GM13976 (cell line): ENCODE data around the gene PTPN11.
"Not testable (repeated sequence)": the region's sequence is repeated elsewhere in the genome, so short reads cannot be mapped to it uniquely, and the experiment has no call there.

Source experiments
- DNase-seq: peaks from one replicate; pipeline ENCODE4 v3.0.0; 2012; ENCODE audit warnings: low spot score
- in situ Hi-C: fragments of 300-500 bp; cut with MboI; formaldehyde crosslinking; loops from one replicate; pipeline ENCODE4 v1.12.0; 2022; ENCODE audit warnings: low sequenced_read_pairs, mixed read lengths, inconsistent platforms; ENCODE audit not compliant: unreplicated experiment
- TF ChIP-seq, protein P1 (sequence below): IDR thresholded peaks from 2 replicates; pipeline ENCODE4 v1.5.1; 2012; ENCODE audit warnings: borderline replicate concordance, mild to moderate bottlenecking; ENCODE audit not compliant: insufficient read depth; ENCODE audit errors: extremely low read depth, missing control alignments, control extremely low read depth

Gene PTPN11

DNA sequence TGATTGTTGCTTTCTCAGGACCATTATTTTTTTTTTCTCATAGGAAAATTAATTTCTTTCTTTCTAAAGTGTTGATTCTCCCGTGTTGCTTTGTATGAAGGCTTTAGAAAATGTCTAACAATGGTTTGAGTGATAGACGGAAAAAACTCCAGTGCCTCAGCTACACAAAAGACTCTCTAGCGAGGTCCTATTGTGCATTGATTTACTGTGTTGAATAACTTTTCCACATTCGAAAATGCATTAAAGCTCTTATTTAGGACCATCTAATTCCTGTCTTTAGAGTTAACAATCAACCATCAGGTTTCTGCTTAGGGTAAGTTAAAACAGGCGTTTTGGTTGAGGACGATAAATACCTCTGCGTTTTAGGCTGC lies 99.6 kb downstream of the PTPN11 start:
- in situ Hi-C loops: no loop called here
- no peak for DNase-seq
- TF ChIP-seq, protein P1, sequence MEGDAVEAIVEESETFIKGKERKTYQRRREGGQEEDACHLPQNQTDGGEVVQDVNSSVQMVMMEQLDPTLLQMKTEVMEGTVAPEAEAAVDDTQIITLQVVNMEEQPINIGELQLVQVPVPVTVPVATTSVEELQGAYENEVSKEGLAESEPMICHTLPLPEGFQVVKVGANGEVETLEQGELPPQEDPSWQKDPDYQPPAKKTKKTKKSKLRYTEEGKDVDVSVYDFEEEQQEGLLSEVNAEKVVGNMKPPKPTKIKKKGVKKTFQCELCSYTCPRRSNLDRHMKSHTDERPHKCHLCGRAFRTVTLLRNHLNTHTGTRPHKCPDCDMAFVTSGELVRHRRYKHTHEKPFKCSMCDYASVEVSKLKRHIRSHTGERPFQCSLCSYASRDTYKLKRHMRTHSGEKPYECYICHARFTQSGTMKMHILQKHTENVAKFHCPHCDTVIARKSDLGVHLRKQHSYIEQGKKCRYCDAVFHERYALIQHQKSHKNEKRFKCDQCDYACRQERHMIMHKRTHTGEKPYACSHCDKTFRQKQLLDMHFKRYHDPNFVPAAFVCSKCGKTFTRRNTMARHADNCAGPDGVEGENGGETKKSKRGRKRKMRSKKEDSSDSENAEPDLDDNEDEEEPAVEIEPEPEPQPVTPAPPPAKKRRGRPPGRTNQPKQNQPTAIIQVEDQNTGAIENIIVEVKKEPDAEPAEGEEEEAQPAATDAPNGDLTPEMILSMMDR: no peak

DNA sequence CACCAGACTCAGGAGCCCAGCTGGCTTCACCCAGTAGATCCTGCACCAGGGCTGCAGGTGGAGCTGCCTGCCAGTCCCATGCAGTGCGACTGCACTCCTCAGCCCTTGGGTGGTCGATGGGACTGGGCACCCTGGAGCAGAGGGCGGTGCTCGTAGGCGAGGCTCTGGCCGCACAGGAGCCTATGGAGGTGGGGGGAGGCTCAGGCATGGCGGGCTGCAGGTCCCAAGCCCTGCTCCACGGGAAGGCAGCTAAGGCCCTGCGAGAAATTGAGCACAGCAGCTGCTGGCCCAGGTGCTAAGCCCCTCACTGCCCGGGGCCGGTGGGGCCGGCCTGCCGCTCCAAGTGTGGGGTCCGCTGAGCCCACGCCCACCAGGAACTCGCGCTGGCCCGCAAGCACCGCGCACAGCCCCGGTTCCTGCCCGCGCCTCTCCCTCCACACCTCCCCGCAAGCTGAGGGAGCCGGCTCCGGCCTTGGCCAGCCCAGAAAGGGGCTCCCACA lies 101.1 kb downstream of the PTPN11 start:
- in situ Hi-C loops: not testable (repeated sequence)

DNA sequence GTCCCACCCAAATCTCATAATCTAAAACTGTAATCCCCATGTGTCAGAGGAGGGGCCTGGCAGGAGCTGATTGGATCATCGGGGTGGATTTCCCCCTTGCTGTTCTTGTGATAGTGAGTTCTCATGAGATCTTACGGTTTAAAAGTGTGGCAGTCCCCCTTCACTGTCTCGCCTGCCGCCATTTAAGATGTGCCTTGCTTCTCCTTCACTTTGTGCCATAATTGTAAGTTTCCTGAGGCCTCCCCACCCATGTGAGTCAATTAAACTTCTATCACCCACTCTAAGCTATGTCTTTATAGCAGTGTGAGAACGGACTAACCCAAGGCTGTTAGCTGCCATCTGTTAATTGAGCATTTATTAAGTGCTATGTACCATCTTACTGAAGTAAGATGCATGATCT lies 105.1 kb downstream of the PTPN11 start:
- in situ Hi-C loops: no loop called here
- TF ChIP-seq, protein P1: no peak
- DNase-seq: no peak

More for the DNA sequence above, 101.1 kb downstream of the PTPN11 start:
- DNase-seq: not testable (repeated sequence)

DNA sequence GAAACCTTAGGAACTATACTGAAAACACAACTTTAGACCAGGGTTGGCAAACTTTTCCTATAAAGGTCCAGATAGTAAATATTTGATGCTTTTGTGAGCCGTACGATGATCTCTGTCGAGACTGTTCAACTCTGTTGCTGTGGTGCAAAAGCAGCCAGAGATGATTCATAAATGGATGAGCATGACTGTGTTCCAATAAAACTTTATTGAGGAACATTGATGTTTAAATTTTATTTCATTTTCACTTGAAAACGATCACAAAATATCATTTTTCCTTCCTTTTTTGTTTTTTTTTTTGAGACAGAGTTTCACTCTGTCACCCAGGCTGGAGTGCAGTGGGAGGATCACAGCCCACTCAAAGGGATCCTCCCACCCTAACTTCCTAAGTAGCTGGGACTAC lies 105.5 kb downstream of the PTPN11 start:
- DNase-seq: no peak
- in situ Hi-C loops: no loop called here
- TF ChIP-seq, protein P1: no peak

DNA sequence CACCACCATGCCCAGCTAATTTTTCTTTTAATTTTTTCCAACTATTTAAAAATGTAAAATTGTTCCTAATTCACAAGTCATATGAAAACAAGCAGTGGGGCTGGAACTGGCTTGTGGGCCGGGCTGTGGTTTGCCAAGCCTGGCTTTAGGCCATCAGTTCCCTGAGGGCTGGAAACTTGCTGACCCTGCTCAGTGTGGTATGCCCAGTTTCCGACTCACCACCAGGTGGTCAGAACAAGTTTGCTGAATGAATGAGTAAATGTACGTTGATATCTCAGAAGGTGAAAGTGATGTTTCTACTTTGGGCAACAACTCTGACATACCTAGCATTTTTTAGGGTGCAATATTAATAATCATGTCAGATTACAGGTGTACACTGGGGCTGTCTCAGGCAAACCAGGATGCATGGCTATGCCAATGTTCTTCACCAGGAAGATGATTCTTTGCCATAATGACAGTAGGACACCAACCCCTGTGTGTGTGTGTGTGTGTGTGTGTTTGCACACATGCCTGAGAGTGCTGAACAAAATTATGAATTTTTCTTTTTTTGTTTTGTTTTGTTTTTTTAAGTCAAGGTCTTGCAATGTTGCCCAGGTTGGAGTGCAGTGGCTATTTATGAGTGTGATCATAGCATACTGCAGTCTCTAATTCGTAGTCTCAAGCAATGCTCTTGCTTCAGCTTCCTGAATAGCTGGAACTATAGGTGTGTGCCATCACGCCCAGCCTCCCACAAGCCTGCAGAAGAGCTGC lies 106.1 kb downstream of the PTPN11 start:
- in situ Hi-C loops: no loop called here
- TF ChIP-seq, protein P1: no peak
- DNase-seq: no peak

DNA sequence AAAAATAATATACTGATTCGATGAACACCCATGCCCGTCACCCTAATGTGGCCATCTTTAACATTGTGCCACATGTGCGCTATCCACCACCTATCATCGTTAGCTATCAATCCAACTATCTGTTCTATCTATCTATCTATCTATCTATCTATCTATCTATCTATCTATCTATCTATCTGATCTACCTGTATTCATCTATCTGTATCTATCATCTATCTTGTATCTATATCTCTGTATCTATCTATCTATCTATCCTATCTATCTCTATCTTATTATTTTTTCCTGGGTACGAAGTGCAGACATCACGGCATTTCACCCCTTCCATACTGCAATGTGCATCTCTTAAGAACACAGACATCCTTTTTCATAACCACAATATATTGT lies 106.7 kb downstream of the PTPN11 start:
- in situ Hi-C loops: no loop called here
- no peak for DNase-seq
- TF ChIP-seq, protein P1: no peak

DNA sequence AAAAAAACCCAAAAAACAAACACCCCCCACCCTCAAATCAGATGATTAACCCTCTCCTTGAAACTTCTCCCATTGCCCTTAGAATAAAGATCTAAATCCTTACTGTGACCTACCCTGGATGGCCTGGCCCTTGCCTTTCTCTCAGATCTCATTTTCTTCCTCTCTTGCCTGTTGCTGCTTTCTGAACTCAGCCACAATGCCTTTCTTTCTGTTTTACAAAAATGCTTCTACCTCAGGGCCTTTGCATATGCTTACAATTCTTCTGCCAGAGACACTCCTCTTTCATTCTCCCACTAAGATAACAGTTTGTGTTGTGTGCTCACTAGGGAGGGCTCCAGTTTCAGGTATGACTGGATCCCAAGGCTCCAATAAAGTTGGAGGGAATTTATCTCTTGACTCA lies 108.3 kb downstream of the PTPN11 start:
- no peak for DNase-seq
- TF ChIP-seq, protein P1: no peak
- in situ Hi-C loops: no loop called here
